ENCODE data around the gene DGKD.

DGKD gene

DNA sequence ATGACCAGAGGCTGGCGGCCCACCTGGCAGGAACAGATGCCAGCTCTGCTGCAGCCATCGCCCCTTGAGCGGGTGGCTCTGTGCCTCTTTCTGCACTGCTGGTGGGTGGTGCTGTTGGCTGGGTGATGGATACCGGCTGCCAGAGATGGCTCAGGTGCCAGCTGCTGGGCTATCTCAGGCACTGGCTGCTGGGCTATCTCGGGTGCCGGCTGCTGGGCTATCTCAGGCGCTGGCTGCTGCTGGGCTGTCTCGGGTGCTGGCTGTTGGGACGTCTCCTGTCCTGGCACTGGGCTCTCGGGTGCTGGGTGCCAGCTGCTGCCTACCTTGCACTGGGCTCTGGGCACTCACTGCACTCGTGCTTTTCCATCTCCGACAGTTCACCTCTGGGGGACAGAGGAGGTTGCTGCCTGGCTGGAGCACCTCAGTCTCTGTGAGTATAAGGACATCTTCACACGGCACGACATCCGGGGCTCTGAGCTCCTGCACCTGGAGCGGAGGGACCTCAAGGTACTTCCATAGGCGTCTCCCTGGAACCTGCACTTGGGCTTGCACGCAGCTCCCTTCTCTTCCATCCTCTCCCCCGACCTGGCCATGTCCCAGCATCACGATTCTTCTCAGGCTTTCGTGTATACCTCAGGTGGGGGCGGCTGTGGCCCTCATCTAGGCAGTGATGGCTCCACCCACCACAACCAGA, 113.9 kb downstream of the DGKD start:
- H3K9me3 ChIP-seq (ENCODE audit: insufficient read depth, low read length, severe bottlenecking) = no peaks in the 10 kb centered on the region
- H3K79me2 ChIP-seq (ENCODE audit: insufficient read depth, low read length) = no peaks in the 10 kb centered on the region
- no peak for DNase-seq
- H2AFZ ChIP-seq (ENCODE audit: low read depth, low read length) = no peak overlapping the region
- H3K27me3 ChIP-seq (ENCODE audit: insufficient read depth, low read length, poor library complexity) = no peaks in the 10 kb centered on the region
- no peak overlapping the region for H3K4me2 ChIP-seq (ENCODE audit: insufficient read depth, low read length)
- H3K4me3 ChIP-seq (ENCODE audit: low read depth in 1 of 2, low read length in 2 of 2) = no peak overlapping the region
- no peak for ATAC-seq (ENCODE audit: insufficient read depth, low read depth)
- no peaks in the 10 kb centered on the region for H4K20me1 ChIP-seq (ENCODE audit: insufficient read depth, low read length)
- H3K9ac ChIP-seq (ENCODE audit: low read depth, low read length) = no peak overlapping the region
- H3K4me1 ChIP-seq (ENCODE audit: insufficient read depth, low read length) = no peaks in the 10 kb centered on the region
- H3K27ac ChIP-seq (ENCODE audit: low read length) = no peak overlapping the region
- no peak for TF ChIP-seq EZH2 (IDR thresholded peaks at IDR 0.05; ENCODE audit: borderline replicate concordance, low read depth, low read length, severe bottlenecking)
- TF ChIP-seq, protein P1, sequence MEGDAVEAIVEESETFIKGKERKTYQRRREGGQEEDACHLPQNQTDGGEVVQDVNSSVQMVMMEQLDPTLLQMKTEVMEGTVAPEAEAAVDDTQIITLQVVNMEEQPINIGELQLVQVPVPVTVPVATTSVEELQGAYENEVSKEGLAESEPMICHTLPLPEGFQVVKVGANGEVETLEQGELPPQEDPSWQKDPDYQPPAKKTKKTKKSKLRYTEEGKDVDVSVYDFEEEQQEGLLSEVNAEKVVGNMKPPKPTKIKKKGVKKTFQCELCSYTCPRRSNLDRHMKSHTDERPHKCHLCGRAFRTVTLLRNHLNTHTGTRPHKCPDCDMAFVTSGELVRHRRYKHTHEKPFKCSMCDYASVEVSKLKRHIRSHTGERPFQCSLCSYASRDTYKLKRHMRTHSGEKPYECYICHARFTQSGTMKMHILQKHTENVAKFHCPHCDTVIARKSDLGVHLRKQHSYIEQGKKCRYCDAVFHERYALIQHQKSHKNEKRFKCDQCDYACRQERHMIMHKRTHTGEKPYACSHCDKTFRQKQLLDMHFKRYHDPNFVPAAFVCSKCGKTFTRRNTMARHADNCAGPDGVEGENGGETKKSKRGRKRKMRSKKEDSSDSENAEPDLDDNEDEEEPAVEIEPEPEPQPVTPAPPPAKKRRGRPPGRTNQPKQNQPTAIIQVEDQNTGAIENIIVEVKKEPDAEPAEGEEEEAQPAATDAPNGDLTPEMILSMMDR (IDR thresholded peaks at IDR 0.05; ENCODE audit: borderline replicate concordance, extremely low read depth, low read length, poor library complexity, severe bottlenecking) = no peak
- peaks cover 58% of the 10 kb centered on the region for H3K36me3 ChIP-seq (ENCODE audit: insufficient read depth, low read length)

DNA sequence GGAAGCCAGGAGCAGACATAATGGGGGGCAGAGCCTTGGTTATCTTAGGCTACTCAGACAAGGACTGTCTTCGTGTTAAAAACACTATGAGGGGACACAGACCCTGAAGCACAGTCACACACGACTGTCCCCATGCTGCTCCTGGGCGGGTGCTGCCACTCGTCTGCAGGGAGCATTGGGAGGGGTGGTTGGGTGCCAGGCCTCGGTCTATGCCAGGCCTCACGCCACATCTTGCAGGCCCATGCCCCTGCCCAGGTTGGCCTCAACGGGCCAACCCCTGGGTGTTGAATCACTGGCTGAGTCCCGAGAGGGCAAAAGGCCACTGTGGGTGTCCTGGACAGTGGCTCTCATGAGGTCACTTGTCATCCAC, 114.4 kb downstream of the DGKD start:
- Histone ChIP-seq H3K27me3 (ENCODE audit: insufficient read depth, low read length, poor library complexity) (no peaks in the 10 kb centered on the region), H4K20me1 (ENCODE audit: insufficient read depth, low read length) (no peaks in the 10 kb centered on the region), H3K36me3 (ENCODE audit: insufficient read depth, low read length) (peaks cover 53% of the 10 kb centered on the region), H3K9me3 (ENCODE audit: insufficient read depth, low read length, severe bottlenecking) (no peaks in the 10 kb centered on the region), H3K4me3 (ENCODE audit: low read depth in 1 of 2, low read length in 2 of 2) (no peak overlapping the region), H3K27ac (ENCODE audit: low read length) (no peak overlapping the region), H3K4me2 (ENCODE audit: insufficient read depth, low read length) (no peak overlapping the region), H2AFZ (ENCODE audit: low read depth, low read length) (no peak overlapping the region), H3K9ac (ENCODE audit: low read depth, low read length) (no peak overlapping the region), H3K79me2 (ENCODE audit: insufficient read depth, low read length) (no peaks in the 10 kb centered on the region), H3K4me1 (ENCODE audit: insufficient read depth, low read length) (no peaks in the 10 kb centered on the region)
- TF ChIP-seq, protein P1 (IDR thresholded peaks at IDR 0.05; ENCODE audit: borderline replicate concordance, extremely low read depth, low read length, poor library complexity, severe bottlenecking) = no peak
- no peak for TF ChIP-seq EZH2 (IDR thresholded peaks at IDR 0.05; ENCODE audit: borderline replicate concordance, low read depth, low read length, severe bottlenecking)
- DNase-seq = no peak
- ATAC-seq (ENCODE audit: insufficient read depth, low read depth) = no peak

DNA sequence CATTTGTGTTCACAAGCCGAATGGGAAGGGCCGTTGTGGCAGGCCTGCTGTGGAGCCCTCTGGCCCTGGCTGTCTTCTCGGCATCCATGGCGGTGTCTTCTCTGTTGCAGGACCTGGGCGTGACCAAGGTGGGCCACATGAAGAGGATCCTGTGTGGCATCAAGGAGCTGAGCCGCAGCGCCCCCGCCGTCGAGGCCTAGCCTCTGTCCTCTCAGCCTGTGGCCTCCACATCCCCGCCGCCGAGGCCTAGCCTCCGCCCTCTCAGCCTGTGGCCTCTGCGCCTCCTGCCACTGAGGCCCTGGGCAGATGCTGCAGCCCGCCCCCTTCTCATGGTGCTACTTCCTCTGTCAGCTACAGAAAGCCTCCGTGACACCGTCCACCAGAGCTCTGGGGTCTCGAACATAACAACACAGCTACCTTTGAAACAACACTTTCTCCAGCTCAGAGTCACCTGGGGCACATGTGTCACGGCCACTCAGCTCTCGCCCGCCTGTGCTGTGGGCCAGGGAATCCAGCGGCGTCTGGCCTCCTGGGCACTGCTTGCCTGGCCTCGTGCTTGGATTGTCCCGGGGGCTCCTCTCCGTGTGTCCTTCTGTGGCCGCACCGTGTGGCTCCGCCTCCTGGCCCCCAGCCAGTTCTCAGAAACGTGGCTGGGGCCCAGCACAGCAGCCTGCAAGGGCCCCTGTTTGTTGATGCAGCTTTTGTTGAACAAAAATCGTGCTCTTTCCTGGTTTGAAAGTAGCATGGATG, 115.1 kb downstream of the DGKD start:
- no peak for TF ChIP-seq EZH2 (IDR thresholded peaks at IDR 0.05; ENCODE audit: borderline replicate concordance, low read depth, low read length, severe bottlenecking)
- TF ChIP-seq, protein P1 (IDR thresholded peaks at IDR 0.05; ENCODE audit: borderline replicate concordance, extremely low read depth, low read length, poor library complexity, severe bottlenecking) = no peak
- Histone ChIP-seq H3K9ac (ENCODE audit: low read depth, low read length) (no peak overlapping the region), H3K4me3 (ENCODE audit: low read depth in 1 of 2, low read length in 2 of 2) (no peak overlapping the region), H4K20me1 (ENCODE audit: insufficient read depth, low read length) (no peaks in the 10 kb centered on the region), H3K27me3 (ENCODE audit: insufficient read depth, low read length, poor library complexity) (no peaks in the 10 kb centered on the region), H3K4me1 (ENCODE audit: insufficient read depth, low read length) (no peaks in the 10 kb centered on the region), H2AFZ (ENCODE audit: low read depth, low read length) (no peak overlapping the region), H3K36me3 (ENCODE audit: insufficient read depth, low read length) (peaks cover 46% of the 10 kb centered on the region), H3K4me2 (ENCODE audit: insufficient read depth, low read length) (no peak overlapping the region), H3K79me2 (ENCODE audit: insufficient read depth, low read length) (no peaks in the 10 kb centered on the region), H3K9me3 (ENCODE audit: insufficient read depth, low read length, severe bottlenecking) (no peaks in the 10 kb centered on the region), H3K27ac (ENCODE audit: low read length) (no peak overlapping the region)
- no peak for DNase-seq
- ATAC-seq (ENCODE audit: insufficient read depth, low read depth) = no peak
